Thoracic aorta (tissue), 2 donors: ENCODE results near the gene TCEAL6. TPM values are rescaled to one million over a fixed set of nuclear protein-coding genes. Genes with fewer than 3 reads are reported as not detected.

Source experiments
- ATAC-seq: fragments of 150-250 bp; one replicate; pipeline ENCODE4 v1.8.0; 2017; ENCODE audit warnings: low read depth; ENCODE audit not compliant: insufficient number of reproducible peaks, low FRiP score
- DNase-seq: peaks from one replicate; pipeline ENCODE4 v3.0.0-alpha.2; 2020; ENCODE audit warnings: low spot score
- H3K27ac ChIP-seq, 2 donors: fragments of 200-600 bp; sonication (generic); 1 replicate in 1 of 2; 2 replicates in 1 of 2; pipeline ENCODE4 v1.5.1; 2016; ENCODE audit warnings: mild to moderate bottlenecking in 2 of 2, moderate library complexity in 2 of 2
- H3K27me3 ChIP-seq: fragments of 200-600 bp; sonication (generic); replicated peaks from 2 replicates; pipeline ENCODE4 v1.6.0; 2016; ENCODE audit warnings: mild to moderate bottlenecking; ENCODE audit not compliant: insufficient read depth
- H3K36me3 ChIP-seq: fragments of 200-600 bp; sonication (generic); one replicate; pipeline ENCODE4 v1.5.1; 2016
- H3K4me1 ChIP-seq, 2 donors: fragments of 200-600 bp; sonication (generic); 1 replicate in 1 of 2; 2 replicates in 1 of 2; pipeline versions ENCODE4 v1.5.1 to v1.6.0; 2016; ENCODE audit warnings: low read depth in 2 of 2, mild to moderate bottlenecking in 1 of 2; ENCODE audit not compliant: control insufficient read depth in 1 of 2
- H3K4me3 ChIP-seq: fragments of 200-600 bp; sonication (generic); 2 replicates; pipeline ENCODE4 v1.5.1; 2016; ENCODE audit warnings: mild to moderate bottlenecking
- H3K9me3 ChIP-seq: fragments of 200-600 bp; sonication (generic); 2 replicates; pipeline ENCODE4 v1.5.1; 2016
- CTCF ChIP-seq: fragments of 200-600 bp; sonication (generic); IDR thresholded peaks from one replicate; pipeline ENCODE4 v1.5.1; 2019; ENCODE audit warnings: antibody characterized with exemption
- total RNA-seq, 2 donors: library from RNA; depleted of rRNA; stranded (reverse); fragments of >200 nt; gene quantifications; one replicate each; pipeline versions ENCODE4 v1.1.0 to v1.2.3, GENCODE V29; 2016

TCEAL6 gene
- total RNA-seq, 2 donors from 2014 or later, result 1.9 TPM; not detected in 1

- no peak for TF ChIP-seq CTCF
- no peaks in the 10 kb centered on the region for H3K36me3 ChIP-seq
- no peak for DNase-seq
- no peaks in the 10 kb centered on the region for H3K27me3 ChIP-seq
- no peaks in the 10 kb centered on the region for H3K9me3 ChIP-seq
- H3K27ac ChIP-seq, result no peak overlapping the region
- no peak overlapping the region for H3K4me3 ChIP-seq
- no peaks in the 10 kb centered on the region for H3K4me1 ChIP-seq
- no peak for ATAC-seq
These were observed 26.5 kb downstream of the TCEAL6 start for GRCh38 chrX:102115748-102116147.

- Histone ChIP-seq H3K36me3 (no peaks in the 10 kb centered on the region), H3K4me1 (no peaks in the 10 kb centered on the region), H3K4me3 (no peak overlapping the region), H3K9me3 (no peaks in the 10 kb centered on the region), H3K27ac (no peak overlapping the region), H3K27me3 (no peaks in the 10 kb centered on the region)
- DNase-seq (no peak), ATAC-seq (no peak)
- TF ChIP-seq CTCF, result no peak
These were observed 28.9 kb downstream of the TCEAL6 start for GRCh38 chrX:102113367-102113766.

Other genes starting within 250 kb of the TCEAL6 start
- gene ZMAT1, start 210.5 kb downstream of the TCEAL6 start, total RNA-seq, result 10 to 100 TPM; 14.9 to 15.2 TPM
- 10 to 100 TPM; 10.3 to 36.4 TPM for gene TCEAL2, start 16.8 kb downstream of the TCEAL6 start, total RNA-seq
- 1 to 10 TPM; 2.6 to 5.2 TPM for gene BEX5, start 13.5 kb upstream of the TCEAL6 start, total RNA-seq
- not detected for gene TCP11X1, start 72.8 kb upstream of the TCEAL6 start, total RNA-seq
- not detected for gene NXF2, start 104.7 kb upstream of the TCEAL6 start, total RNA-seq